Measurements from ENCODE around the gene PKIG.

- no peak for TF ChIP-seq CTCF (IDR thresholded peaks at IDR 0.05 in 4 of 5, conservative IDR thresholded peaks at IDR 0.05 in 1 of 5)
- no peak for TF ChIP-seq POLR2A (IDR thresholded peaks at IDR 0.05)
These were observed 35.0 kb upstream of the PKIG start for GRCh38 chr20:44547419-44547818.

Measured in gastrocnemius medialis (tissue), 4 donors.